ENCODE measurements around the gene PRR5L. TPM values are rescaled to one million over a fixed set of nuclear protein-coding genes. Genes with fewer than 3 reads are reported as not detected.

The PRR5L gene
- polyA plus RNA-seq, 1 of the 3 experiments (the other 2 are of a cell fraction): 0.46 TPM

DNA sequence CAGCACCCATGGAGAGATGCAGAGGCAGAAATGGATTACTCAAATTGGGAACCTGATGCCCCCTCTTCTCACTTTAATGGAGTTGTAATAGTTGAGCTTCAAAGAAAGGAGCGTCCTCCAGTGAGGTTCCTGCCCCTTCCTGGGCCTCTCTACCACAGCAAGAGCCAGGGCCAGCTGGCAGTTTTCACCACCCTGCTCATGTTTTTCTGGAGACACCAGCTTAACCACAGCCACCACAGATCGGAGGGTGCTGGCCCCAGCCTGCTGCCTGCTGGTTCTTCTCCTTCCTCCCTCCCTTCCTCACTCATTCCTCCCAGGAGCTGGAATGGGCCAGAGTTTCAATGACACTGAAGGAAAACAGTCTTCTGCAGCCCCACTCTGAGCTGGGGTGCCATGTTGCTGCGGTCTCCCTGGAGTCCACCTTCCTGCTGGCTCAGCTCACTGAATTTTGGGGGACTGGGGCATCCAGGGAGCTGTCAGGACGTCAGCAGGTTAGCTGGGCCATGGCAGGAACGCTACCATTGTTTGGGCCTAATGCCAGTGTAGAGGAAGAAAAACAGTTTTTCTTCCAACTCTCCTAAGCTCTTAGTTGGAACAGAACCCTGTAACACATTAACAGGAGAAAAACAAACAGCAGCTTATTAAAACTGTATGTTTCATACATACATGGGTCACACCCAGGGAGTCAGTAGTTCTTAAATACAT is 156.3 kb downstream of the PRR5L start:
- TF ChIP-seq GATA2 (CRISPR knock-in tag; IDR thresholded peaks at IDR 0.05): no peak
- TF ChIP-seq, protein P1, sequence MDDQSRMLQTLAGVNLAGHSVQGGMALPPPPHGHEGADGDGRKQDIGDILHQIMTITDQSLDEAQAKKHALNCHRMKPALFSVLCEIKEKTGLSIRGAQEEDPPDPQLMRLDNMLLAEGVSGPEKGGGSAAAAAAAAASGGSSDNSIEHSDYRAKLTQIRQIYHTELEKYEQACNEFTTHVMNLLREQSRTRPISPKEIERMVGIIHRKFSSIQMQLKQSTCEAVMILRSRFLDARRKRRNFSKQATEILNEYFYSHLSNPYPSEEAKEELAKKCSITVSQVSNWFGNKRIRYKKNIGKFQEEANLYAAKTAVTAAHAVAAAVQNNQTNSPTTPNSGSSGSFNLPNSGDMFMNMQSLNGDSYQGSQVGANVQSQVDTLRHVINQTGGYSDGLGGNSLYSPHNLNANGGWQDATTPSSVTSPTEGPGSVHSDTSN (IDR thresholded peaks at IDR 0.05): 0 out of 2 replicates have a peak, but pooled peaks have one; percentile 25
- peak; percentile 50; the same call in 1 of the 2 replicates for TF ChIP-seq TCF12 (IDR thresholded peaks at IDR 0.05)
- Histone ChIP-seq H3K9ac (no peak overlapping the region), H3K4me1 (ENCODE audit: control insufficient read depth in 1 of 2, insufficient read depth in 2 of 2, low read depth in 1 of 2, low read length in 1 of 2) (peaks cover 7 to 39% of the 10 kb centered on the region in 2 experiments), H2AFZ (ENCODE audit: low read depth) (no peak overlapping the region), H3K9me3 (no peaks in the 10 kb centered on the region), H3K4me2 (0 out of 2 replicates have a peak overlapping the region, but pooled peaks have one; percentile 17), H3K27me3 (ENCODE audit: insufficient read depth) (no peaks in the 10 kb centered on the region), H3K36me3 (replicated peaks in 1 of 2; ENCODE audit: control insufficient read depth in 1 of 2, insufficient read depth in 2 of 2, low read length in 1 of 2) (no peaks in the 10 kb centered on the region), H3K79me2 (ENCODE audit: insufficient read depth) (no peaks in the 10 kb centered on the region), H4K20me1 (ENCODE audit: insufficient read depth) (no peaks in the 10 kb centered on the region), H3F3A (replicated peaks; ENCODE audit: insufficient read depth) (peaks cover 4% of the 10 kb centered on the region), H3K9me2 (no peaks in the 10 kb centered on the region), H3K27ac (ENCODE audit: low read depth in 2 of 2, low read length in 1 of 2) (0 out of 4 replicates have a peak overlapping the region, but pooled peaks of 1 of the 2 experiments have one; percentile 23), H3K4me3 (ENCODE audit: low read depth in 2 of 2, low read length in 1 of 2) (no peak overlapping the region)
- DNase-seq: no peak
- ChIA-PET CTCF (interaction anchor here (1.1 to 1.4 kb wide), 2 partner anchors 26 to 41 kb away, joined by 4 read pairs; no protein-coding TSS in a partner anchor), POLR2A (no interaction called here)
- 68% methylated on average over 4 of the region's 5 CpGs for WGBS (ENCODE audit: low lambda C conversion rate)

DNA sequence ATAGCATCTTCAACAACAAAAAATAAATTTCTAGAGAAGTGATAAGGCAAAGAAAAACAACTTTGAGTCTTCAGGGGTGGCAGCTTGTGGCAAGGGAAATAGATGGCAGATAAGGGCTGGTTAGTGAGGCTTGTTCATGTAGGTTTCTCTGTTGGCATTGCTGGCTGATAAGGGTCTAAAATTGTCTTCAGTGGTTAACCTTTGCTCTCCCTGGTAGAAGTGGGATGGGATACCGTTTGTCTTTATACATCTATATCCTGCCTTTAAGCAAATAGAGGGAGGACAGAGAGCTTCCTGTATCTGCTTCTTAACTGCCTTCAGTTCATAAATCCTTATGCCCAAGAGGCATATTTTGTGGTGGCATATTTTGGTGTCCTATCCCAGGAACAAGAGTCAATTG is 156.9 kb downstream of the PRR5L start:
- CTCF ChIA-PET: interaction anchor here (1.1 to 1.4 kb wide), 2 partner anchors 26 to 40 kb away, joined by 4 read pairs; no protein-coding TSS in a partner anchor
- Histone ChIP-seq H3K79me2 (ENCODE audit: insufficient read depth) (no peaks in the 10 kb centered on the region), H3K27me3 (ENCODE audit: insufficient read depth) (no peaks in the 10 kb centered on the region), H3K9me2 (no peaks in the 10 kb centered on the region), H3F3A (replicated peaks; ENCODE audit: insufficient read depth) (peaks cover 4% of the 10 kb centered on the region), H3K4me3 (ENCODE audit: low read depth in 2 of 2, low read length in 1 of 2) (no peak overlapping the region), H2AFZ (ENCODE audit: low read depth) (no peak overlapping the region), H3K4me2 (no peak overlapping the region), H3K9ac (no peak overlapping the region), H3K4me1 (ENCODE audit: control insufficient read depth in 1 of 2, insufficient read depth in 2 of 2, low read depth in 1 of 2, low read length in 1 of 2) (peaks cover 7 to 39% of the 10 kb centered on the region in 2 experiments), H3K36me3 (replicated peaks in 1 of 2; ENCODE audit: control insufficient read depth in 1 of 2, insufficient read depth in 2 of 2, low read length in 1 of 2) (no peaks in the 10 kb centered on the region), H3K27ac (ENCODE audit: low read depth in 2 of 2, low read length in 1 of 2) (0 out of 4 replicates have a peak overlapping the region, but pooled peaks of 1 of the 2 experiments have one; percentile 23), H4K20me1 (ENCODE audit: insufficient read depth) (no peaks in the 10 kb centered on the region), H3K9me3 (no peaks in the 10 kb centered on the region)
- peak; percentile 27; the same call in 1 of the 2 replicates for TF ChIP-seq TCF12 (IDR thresholded peaks at IDR 0.05)
- TF ChIP-seq NRF1 (IDR thresholded peaks at IDR 0.05; ENCODE audit: low read depth, low read length): no peak
- 20% methylated on average over 1 of the region's 1 CpG for WGBS (ENCODE audit: low lambda C conversion rate)
- POLR2A ChIA-PET: no interaction called here
- DNase-seq: no peak

DNA sequence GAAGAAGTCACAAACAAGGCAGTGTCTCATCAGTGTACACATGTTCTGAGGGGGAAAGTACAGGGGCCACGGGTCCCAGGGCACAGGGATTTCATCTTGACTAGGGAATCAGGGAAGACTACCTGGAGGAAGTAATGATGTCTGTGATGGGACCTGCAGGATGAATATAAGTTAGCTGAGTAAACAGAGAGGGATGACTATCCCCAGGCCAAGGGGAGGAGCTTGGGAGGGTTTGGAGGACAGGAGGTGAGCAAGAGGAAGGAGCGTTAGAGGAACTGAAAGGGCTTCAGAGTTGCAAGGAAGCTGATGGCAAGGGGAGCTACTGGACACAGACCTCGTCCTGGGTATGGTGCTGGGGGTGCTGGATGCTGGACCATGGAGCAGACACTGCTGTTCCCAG is 157.6 kb downstream of the PRR5L start:
- Histone ChIP-seq H3K4me3 (ENCODE audit: low read depth in 2 of 2, low read length in 1 of 2) (no peak overlapping the region), H3K4me2 (no peak overlapping the region), H3F3A (replicated peaks; ENCODE audit: insufficient read depth) (peaks cover 4% of the 10 kb centered on the region), H4K20me1 (ENCODE audit: insufficient read depth) (no peaks in the 10 kb centered on the region), H3K36me3 (replicated peaks in 1 of 2; ENCODE audit: control insufficient read depth in 1 of 2, insufficient read depth in 2 of 2, low read length in 1 of 2) (no peaks in the 10 kb centered on the region), H2AFZ (ENCODE audit: low read depth) (no peak overlapping the region), H3K9ac (no peak overlapping the region), H3K27ac (ENCODE audit: low read depth in 2 of 2, low read length in 1 of 2) (no peak overlapping the region), H3K4me1 (ENCODE audit: control insufficient read depth in 1 of 2, insufficient read depth in 2 of 2, low read depth in 1 of 2, low read length in 1 of 2) (peaks cover 7 to 39% of the 10 kb centered on the region in 2 experiments), H3K27me3 (ENCODE audit: insufficient read depth) (no peaks in the 10 kb centered on the region), H3K9me2 (no peaks in the 10 kb centered on the region), H3K79me2 (ENCODE audit: insufficient read depth) (no peaks in the 10 kb centered on the region), H3K9me3 (no peaks in the 10 kb centered on the region)
- no peak for DNase-seq
- CTCF ChIA-PET: no interaction called here
- 69% methylated on average over 3 of the region's 3 CpGs for WGBS (ENCODE audit: low lambda C conversion rate)
- POLR2A ChIA-PET: no interaction called here
- TF ChIP-seq ELF1 (IDR thresholded peaks at IDR 0.05) (no peak), YY1 (IDR thresholded peaks at IDR 0.05; ENCODE audit: low read depth) (no peak), GATA2 (CRISPR knock-in tag; IDR thresholded peaks at IDR 0.05) (no peak), FOXJ3 (CRISPR knock-in tag; IDR thresholded peaks at IDR 0.05) (no peak), EZH2phosphoT487 (IDR thresholded peaks at IDR 0.05; ENCODE audit: borderline replicate concordance, low read depth) (no peak), SIN3A (IDR thresholded peaks at IDR 0.05; ENCODE audit: borderline replicate concordance, low read depth, low read length) (no peak)
- TF ChIP-seq, protein P1 (IDR thresholded peaks at IDR 0.05): no peak
- TF ChIP-seq, protein P2, sequence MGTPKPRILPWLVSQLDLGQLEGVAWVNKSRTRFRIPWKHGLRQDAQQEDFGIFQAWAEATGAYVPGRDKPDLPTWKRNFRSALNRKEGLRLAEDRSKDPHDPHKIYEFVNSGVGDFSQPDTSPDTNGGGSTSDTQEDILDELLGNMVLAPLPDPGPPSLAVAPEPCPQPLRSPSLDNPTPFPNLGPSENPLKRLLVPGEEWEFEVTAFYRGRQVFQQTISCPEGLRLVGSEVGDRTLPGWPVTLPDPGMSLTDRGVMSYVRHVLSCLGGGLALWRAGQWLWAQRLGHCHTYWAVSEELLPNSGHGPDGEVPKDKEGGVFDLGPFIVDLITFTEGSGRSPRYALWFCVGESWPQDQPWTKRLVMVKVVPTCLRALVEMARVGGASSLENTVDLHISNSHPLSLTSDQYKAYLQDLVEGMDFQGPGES (IDR thresholded peaks at IDR 0.05; ENCODE audit: low read depth, low read length): no peak
- TF ChIP-seq, protein P3, sequence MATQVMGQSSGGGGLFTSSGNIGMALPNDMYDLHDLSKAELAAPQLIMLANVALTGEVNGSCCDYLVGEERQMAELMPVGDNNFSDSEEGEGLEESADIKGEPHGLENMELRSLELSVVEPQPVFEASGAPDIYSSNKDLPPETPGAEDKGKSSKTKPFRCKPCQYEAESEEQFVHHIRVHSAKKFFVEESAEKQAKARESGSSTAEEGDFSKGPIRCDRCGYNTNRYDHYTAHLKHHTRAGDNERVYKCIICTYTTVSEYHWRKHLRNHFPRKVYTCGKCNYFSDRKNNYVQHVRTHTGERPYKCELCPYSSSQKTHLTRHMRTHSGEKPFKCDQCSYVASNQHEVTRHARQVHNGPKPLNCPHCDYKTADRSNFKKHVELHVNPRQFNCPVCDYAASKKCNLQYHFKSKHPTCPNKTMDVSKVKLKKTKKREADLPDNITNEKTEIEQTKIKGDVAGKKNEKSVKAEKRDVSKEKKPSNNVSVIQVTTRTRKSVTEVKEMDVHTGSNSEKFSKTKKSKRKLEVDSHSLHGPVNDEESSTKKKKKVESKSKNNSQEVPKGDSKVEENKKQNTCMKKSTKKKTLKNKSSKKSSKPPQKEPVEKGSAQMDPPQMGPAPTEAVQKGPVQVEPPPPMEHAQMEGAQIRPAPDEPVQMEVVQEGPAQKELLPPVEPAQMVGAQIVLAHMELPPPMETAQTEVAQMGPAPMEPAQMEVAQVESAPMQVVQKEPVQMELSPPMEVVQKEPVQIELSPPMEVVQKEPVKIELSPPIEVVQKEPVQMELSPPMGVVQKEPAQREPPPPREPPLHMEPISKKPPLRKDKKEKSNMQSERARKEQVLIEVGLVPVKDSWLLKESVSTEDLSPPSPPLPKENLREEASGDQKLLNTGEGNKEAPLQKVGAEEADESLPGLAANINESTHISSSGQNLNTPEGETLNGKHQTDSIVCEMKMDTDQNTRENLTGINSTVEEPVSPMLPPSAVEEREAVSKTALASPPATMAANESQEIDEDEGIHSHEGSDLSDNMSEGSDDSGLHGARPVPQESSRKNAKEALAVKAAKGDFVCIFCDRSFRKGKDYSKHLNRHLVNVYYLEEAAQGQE (IDR thresholded peaks at IDR 0.05; ENCODE audit: low read depth, low read length): no peak
- TF ChIP-seq, protein P4, sequence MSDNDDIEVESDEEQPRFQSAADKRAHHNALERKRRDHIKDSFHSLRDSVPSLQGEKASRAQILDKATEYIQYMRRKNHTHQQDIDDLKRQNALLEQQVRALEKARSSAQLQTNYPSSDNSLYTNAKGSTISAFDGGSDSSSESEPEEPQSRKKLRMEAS (IDR thresholded peaks at IDR 0.05; ENCODE audit: low read depth): no peak

All from SK-N-SH (cell line).